Caco-2 (cell line): Measurements from ENCODE around the gene UBE2E2. TPM values are rescaled to one million over a fixed set of nuclear protein-coding genes. Genes with fewer than 3 reads are reported as not detected.

ENCODE experiments used
- BruUV-seq: library from RNA; stranded (reverse); fragments of 400-500 nt; replicated peaks from 2 replicates; lab custom pipeline; 2021; lab: Mats Ljungman, UMichigan
- CTCF ChIA-PET: fragments of 300-600 bp; sonication (Branson Sonifier 250); formaldehyde crosslinking; loops from one replicate; lab custom pipeline; 2022; ENCODE audit warnings: antibody characterized with exemption; lab: Charles Lee
- POLR2A ChIA-PET: fragments of 300-600 bp; sonication (Branson Sonifier 250); formaldehyde crosslinking; loops from one replicate; lab custom pipeline; 2022; ENCODE audit warnings: antibody characterized with exemption; lab: Charles Lee
- DNase-seq, 2 experiments: peaks; one replicate each; pipeline versions ENCODE4 v3.0.0 to v3.0.0-alpha.2; 2020 to 2022
- H3K27me3 ChIP-seq: replicated peaks from 2 replicates; pipeline ENCODE4 v1.6.0; 2011; ENCODE audit warnings: low read length; ENCODE audit not compliant: control insufficient read depth, insufficient read depth
- H3K36me3 ChIP-seq: 2 replicates; pipeline ENCODE4 v1.5.1; 2011; ENCODE audit warnings: low read length; ENCODE audit not compliant: control insufficient read depth, insufficient read depth
- H3K4me1 ChIP-seq: fragments of 250-450 bp; sonication (Bioruptor Pico); 2 replicates; pipeline ENCODE4 v1.5.1; 2020; ENCODE audit warnings: mild to moderate bottlenecking
- H3K4me3 ChIP-seq: 2 replicates; pipeline ENCODE4 v1.5.1; 2011; ENCODE audit warnings: low read depth, mild to moderate bottlenecking, control low read depth, low read length
- H3K9me3 ChIP-seq: fragments of 250-450 bp; sonication (Bioruptor Pico); 2 replicates; pipeline ENCODE4 v1.5.1; 2020; ENCODE audit warnings: mild to moderate bottlenecking, moderate library complexity
- H3K27ac Mint-ChIP-seq: one replicate; pipeline ENCODE4 v1.8.0; 2022; ENCODE audit warnings: mixed read lengths; ENCODE audit not compliant: unreplicated experiment
- H3K27me3 Mint-ChIP-seq: one replicate; pipeline ENCODE4 v1.8.0; 2022; ENCODE audit warnings: mixed read lengths; ENCODE audit not compliant: insufficient read depth, unreplicated experiment
- H3K36me3 Mint-ChIP-seq: one replicate; pipeline ENCODE4 v1.8.0; 2022; ENCODE audit warnings: mild to moderate bottlenecking, mixed read lengths; ENCODE audit not compliant: insufficient read depth, unreplicated experiment
- H3K4me1 Mint-ChIP-seq: one replicate; pipeline ENCODE4 v1.8.0; 2022; ENCODE audit warnings: low read depth, mixed read lengths; ENCODE audit not compliant: unreplicated experiment
- H3K4me3 Mint-ChIP-seq: one replicate; pipeline ENCODE4 v1.8.0; 2022; ENCODE audit warnings: mild to moderate bottlenecking, moderate library complexity, mixed read lengths; ENCODE audit not compliant: unreplicated experiment
- H3K9me3 Mint-ChIP-seq: one replicate; pipeline ENCODE4 v1.8.0; 2022; ENCODE audit warnings: mixed read lengths; ENCODE audit not compliant: unreplicated experiment
- intact Hi-C: fragments of 100-400 bp; cut with micrococcal nuclease; formaldehyde crosslinking; loops from one replicate; pipeline ENCODE4 v1.10.0; 2022; ENCODE audit not compliant: unreplicated experiment
- total RNA-seq: library from RNA; stranded (reverse); gene quantifications from 2 replicates; pipeline ENCODE4 v1.2.3, GENCODE V29; 2022
- TF ChIP-seq, protein P1 (sequence below), 2 experiments: fragments of 200-600 bp in 1 of 2; IDR thresholded peaks; 1 replicate in 1 of 2; 2 replicates in 1 of 2; pipeline versions ENCODE4 v1.5.1 to v1.8.0; 2011 to 2022; ENCODE audit warnings: antibody characterized with exemption in 1 of 2, control low read depth in 1 of 2, inconsistent platforms in 1 of 2, low read depth in 1 of 2, low read length in 1 of 2, mild to moderate bottlenecking in 1 of 2, moderate library complexity in 1 of 2; ENCODE audit not compliant: insufficient read depth in 1 of 2, severe bottlenecking in 1 of 2, unreplicated experiment in 1 of 2

The UBE2E2 gene
- total RNA-seq, 1 experiment from 2014 or later, result 83.8 TPM

DNA sequence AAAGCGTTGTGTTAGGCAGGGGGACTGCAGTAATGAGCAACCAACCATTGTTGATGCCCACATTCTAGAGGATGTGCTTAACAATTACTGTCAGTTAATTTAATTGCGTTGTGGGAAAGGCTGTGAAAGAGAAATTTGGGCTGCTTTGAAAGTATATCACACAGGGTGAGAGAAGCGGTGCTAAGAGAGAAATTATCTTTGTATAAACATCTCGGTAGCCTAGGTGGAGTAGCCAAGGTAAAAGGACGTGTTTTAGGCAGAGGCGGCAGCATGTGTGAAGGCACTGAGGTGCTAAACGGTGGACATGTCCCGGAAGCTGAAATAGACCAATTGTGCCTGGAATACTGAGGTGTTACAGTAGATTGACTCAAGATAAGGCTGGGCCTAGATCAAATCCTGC is 71.9 kb downstream of the UBE2E2 start:
- Histone ChIP-seq H3K9me3 (no peaks in the 10 kb centered on the region), H3K27me3 (no peaks in the 10 kb centered on the region), H3K4me1 (0 out of 2 replicates have a peak, but pooled peaks cover 7% of the 10 kb centered on the region), H3K4me3 (no peak overlapping the region), H3K36me3 (no peaks in the 10 kb centered on the region)
- DNase-seq, result no peak
- H3K36me3 Mint-ChIP-seq, result peaks cover 8% of the 10 kb centered on the region
- H3K9me3 Mint-ChIP-seq, result peaks cover 10% of the 10 kb centered on the region
- intact Hi-C loops, result no loop called here
- no peak overlapping the region for H3K27ac Mint-ChIP-seq
- H3K4me3 Mint-ChIP-seq, result no peak overlapping the region
- ChIA-PET POLR2A (no interaction called here), CTCF (no interaction called here)
- H3K27me3 Mint-ChIP-seq, result no peaks in the 10 kb centered on the region
- BruUV-seq, result no TSS peak
- no peaks in the 10 kb centered on the region for H3K4me1 Mint-ChIP-seq
- TF ChIP-seq, protein P1, sequence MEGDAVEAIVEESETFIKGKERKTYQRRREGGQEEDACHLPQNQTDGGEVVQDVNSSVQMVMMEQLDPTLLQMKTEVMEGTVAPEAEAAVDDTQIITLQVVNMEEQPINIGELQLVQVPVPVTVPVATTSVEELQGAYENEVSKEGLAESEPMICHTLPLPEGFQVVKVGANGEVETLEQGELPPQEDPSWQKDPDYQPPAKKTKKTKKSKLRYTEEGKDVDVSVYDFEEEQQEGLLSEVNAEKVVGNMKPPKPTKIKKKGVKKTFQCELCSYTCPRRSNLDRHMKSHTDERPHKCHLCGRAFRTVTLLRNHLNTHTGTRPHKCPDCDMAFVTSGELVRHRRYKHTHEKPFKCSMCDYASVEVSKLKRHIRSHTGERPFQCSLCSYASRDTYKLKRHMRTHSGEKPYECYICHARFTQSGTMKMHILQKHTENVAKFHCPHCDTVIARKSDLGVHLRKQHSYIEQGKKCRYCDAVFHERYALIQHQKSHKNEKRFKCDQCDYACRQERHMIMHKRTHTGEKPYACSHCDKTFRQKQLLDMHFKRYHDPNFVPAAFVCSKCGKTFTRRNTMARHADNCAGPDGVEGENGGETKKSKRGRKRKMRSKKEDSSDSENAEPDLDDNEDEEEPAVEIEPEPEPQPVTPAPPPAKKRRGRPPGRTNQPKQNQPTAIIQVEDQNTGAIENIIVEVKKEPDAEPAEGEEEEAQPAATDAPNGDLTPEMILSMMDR (IDR thresholded peaks at IDR 0.05; ENCODE audit: insufficient read depth in 1 of 2, low read depth in 1 of 2, low read length in 1 of 2, severe bottlenecking in 1 of 2, unreplicated experiment in 1 of 2), result no peak

DNA sequence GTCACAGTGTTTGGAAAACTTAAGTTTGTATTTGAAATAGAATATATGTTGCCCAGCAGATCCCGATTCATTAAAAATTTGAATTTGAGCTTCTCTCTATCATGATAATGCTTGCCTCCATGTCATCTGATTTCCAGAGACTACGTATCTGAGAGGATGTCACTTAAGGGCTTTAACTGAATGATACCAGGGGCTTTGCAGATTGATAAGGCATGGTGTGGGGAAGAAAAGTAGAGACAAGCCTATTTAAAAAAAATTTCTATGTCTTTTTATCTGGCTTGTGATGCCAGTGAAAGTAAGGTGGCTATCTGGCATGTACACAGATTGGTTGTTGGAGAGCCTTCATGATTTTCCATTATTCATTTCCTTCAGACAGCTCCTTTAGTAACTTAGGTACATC is 72.7 kb downstream of the UBE2E2 start:
- Histone ChIP-seq H3K9me3 (no peaks in the 10 kb centered on the region), H3K4me1 (0 out of 2 replicates have a peak, but pooled peaks cover 7% of the 10 kb centered on the region), H3K36me3 (no peaks in the 10 kb centered on the region), H3K27me3 (no peaks in the 10 kb centered on the region), H3K4me3 (no peak overlapping the region)
- TF ChIP-seq, protein P1 (IDR thresholded peaks at IDR 0.05; ENCODE audit: insufficient read depth in 1 of 2, low read depth in 1 of 2, low read length in 1 of 2, severe bottlenecking in 1 of 2, unreplicated experiment in 1 of 2), result no peak
- no peaks in the 10 kb centered on the region for H3K4me1 Mint-ChIP-seq
- H3K36me3 Mint-ChIP-seq, result peaks cover 4% of the 10 kb centered on the region
- BruUV-seq, result no TSS peak
- H3K27me3 Mint-ChIP-seq, result no peaks in the 10 kb centered on the region
- ChIA-PET CTCF (no interaction called here), POLR2A (no interaction called here)
- H3K9me3 Mint-ChIP-seq, result peaks cover 10% of the 10 kb centered on the region
- no peak overlapping the region for H3K27ac Mint-ChIP-seq
- no peak for DNase-seq
- intact Hi-C loops, result no loop called here
- no peak overlapping the region for H3K4me3 Mint-ChIP-seq

DNA sequence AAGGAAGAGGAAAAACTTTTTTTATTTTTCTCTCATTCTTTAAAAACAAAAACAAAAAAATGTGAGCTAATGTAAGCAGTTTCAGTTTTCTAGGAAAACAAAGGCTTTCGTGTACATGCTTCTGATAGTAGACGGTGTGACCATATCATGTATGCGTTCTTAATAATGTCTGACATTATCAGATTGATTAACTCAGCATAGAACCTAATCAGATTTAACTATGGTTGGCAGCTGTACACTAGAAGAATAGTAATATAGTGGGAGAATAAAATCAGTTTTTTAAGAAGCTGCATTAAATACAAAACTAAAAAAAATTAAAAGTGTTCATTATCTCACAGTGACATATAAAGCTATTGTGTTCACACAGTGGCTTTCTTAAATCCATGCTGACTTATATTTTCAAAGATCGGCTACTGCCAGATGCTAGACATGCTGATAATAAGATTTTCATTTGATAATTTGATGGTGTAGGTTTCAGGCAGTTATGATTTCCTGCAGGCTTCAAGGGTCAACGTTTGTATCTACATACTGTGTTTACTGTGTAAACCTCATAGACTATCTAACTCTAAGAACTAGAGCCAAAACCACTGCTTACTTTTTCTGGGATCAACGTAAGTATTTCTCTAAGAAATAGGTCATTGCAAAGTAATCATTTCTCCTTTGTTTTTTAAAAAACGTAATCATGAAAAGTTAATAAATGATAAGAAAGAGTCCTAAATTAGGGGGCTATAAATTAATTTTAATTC is 74.0 kb downstream of the UBE2E2 start:
- Mint-ChIP-seq H3K27me3 (no peaks in the 10 kb centered on the region), H3K27ac (no peak overlapping the region), H3K4me3 (no peak overlapping the region), H3K4me1 (no peaks in the 10 kb centered on the region), H3K36me3 (no peaks in the 10 kb centered on the region), H3K9me3 (peaks cover 8% of the 10 kb centered on the region)
- ChIA-PET POLR2A (no interaction called here), CTCF (no interaction called here)
- intact Hi-C loops, result no loop called here
- no peak for DNase-seq
- Histone ChIP-seq H3K4me3 (no peak overlapping the region), H3K36me3 (no peaks in the 10 kb centered on the region), H3K27me3 (no peaks in the 10 kb centered on the region), H3K9me3 (no peaks in the 10 kb centered on the region), H3K4me1 (0 out of 2 replicates have a peak, but pooled peaks cover 7% of the 10 kb centered on the region)
- TF ChIP-seq, protein P1 (IDR thresholded peaks at IDR 0.05; ENCODE audit: insufficient read depth in 1 of 2, low read depth in 1 of 2, low read length in 1 of 2, severe bottlenecking in 1 of 2, unreplicated experiment in 1 of 2), result no peak
- no TSS peak for BruUV-seq
